ENCODE data around the gene NPDC1.
A peak's percentile ranks its signal among the peaks of the same experiment; 100 is the strongest.

Gene NPDC1

GRCh38 chr9:137009217-137009616, 36.8 kb downstream of the NPDC1 start:
- no peak for DNase-seq

GRCh38 chr9:137008312-137008711, 37.7 kb downstream of the NPDC1 start:
- DNase-seq, result no peak

- no peak for DNase-seq
These were observed 38.1 kb downstream of the NPDC1 start for GRCh38 chr9:137007816-137008270.

GRCh38 chr9:137007108-137007815, 38.7 kb downstream of the NPDC1 start:
- DNase-seq, result no peak

- DNase-seq, result no peak
These were observed 39.6 kb downstream of the NPDC1 start for GRCh38 chr9:137006116-137007003.

- peak in 1 of 2 donors; percentile 39 for DNase-seq
These were observed 41.7 kb downstream of the NPDC1 start for GRCh38 chr9:137004285-137004684.

GRCh38 chr9:137002646-137003041, 43.3 kb downstream of the NPDC1 start:
- no peak for DNase-seq

- no peak for DNase-seq
These were observed 43.9 kb downstream of the NPDC1 start for GRCh38 chr9:137001857-137002645.

- peak; percentile 12 to 47 for DNase-seq
These were observed 45.6 kb downstream of the NPDC1 start for GRCh38 chr9:137000177-137000930.

GRCh38 chr9:136997830-136998234, 48.1 kb downstream of the NPDC1 start:
- DNase-seq, result peak; percentile 56 to 61

GRCh38 chr9:136997371-136997770, 48.6 kb downstream of the NPDC1 start:
- peak; percentile 9 to 15 for DNase-seq

GRCh38 chr9:136996361-136997292, 49.4 kb downstream of the NPDC1 start, which contains the start of gene CLIC3:
TSS of gene CLIC3 (minus strand) at chr9:136996568. CDS start at chr9:136996543, 25 bp downstream.
- DNase-seq, result peak; percentile 61 to 63

GRCh38 chr9:136995772-136996311, 50.1 kb downstream of the NPDC1 start:
- no peak for DNase-seq

- no peak for DNase-seq
These were observed 50.6 kb downstream of the NPDC1 start for GRCh38 chr9:136995362-136995761.

GRCh38 chr9:136994888-136995230, 51.1 kb downstream of the NPDC1 start:
- no peak for DNase-seq

GRCh38 chr9:136994180-136994887, 51.6 kb downstream of the NPDC1 start:
- DNase-seq, result no peak

GRCh38 chr9:136992819-136993369, 53.1 kb downstream of the NPDC1 start:
- no peak for DNase-seq

- DNase-seq, result peak; percentile 94
These were observed 53.8 kb downstream of the NPDC1 start, which contains the start of gene PAXX for GRCh38 chr9:136991993-136992818. TSS of gene PAXX (plus strand) at chr9:136992422. CDS start at chr9:136992444, 22 bp downstream.
